SK-N-SH (cell line): ENCODE data around the gene STEEP1.

Experiments
- EZH2phosphoT487 ChIP-seq: fragments of 200-600 bp; sonication (generic); IDR thresholded peaks from 2 replicates; pipeline ENCODE4 v1.6.1; 2017; ENCODE audit warnings: low read depth, mixed run types, mild to moderate bottlenecking, antibody characterized with exemption, moderate library complexity, borderline replicate concordance
- TAF1 ChIP-seq: IDR thresholded peaks from 2 replicates; pipeline ENCODE4 v1.6.1; 2012; ENCODE audit warnings: low read depth, mild to moderate bottlenecking, low read length, moderate library complexity, borderline replicate concordance
- TF ChIP-seq, protein P1 (sequence below): fragments of 200-600 bp; sonication (generic); IDR thresholded peaks from 2 replicates; pipeline ENCODE4 v1.6.1; 2017; ENCODE audit warnings: antibody characterized with exemption, mild to moderate bottlenecking, moderate library complexity
- TF ChIP-seq, protein P2 (sequence below): IDR thresholded peaks from 2 replicates; pipeline ENCODE4; 2012

DNA sequence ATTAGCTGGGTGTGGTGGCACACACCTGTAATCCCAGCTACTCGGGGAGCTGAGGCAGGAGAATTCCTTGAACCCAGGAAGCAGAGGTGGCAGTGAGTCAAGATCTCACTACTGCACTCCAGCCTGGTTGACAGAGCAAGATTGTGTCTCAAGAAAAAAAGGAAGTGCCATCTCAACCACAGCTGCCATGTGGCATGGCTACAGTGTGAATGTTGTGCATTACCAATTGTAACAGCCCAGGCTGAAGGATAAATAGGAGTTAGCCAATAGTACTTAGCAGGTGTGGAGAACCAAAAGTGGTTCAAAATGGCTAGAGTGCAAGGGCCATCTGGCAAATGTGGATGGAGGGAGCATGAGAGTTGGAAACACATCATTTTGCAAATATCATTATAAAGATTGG, 68.0 kb downstream of the STEEP1 start:
- TF ChIP-seq, protein P1, sequence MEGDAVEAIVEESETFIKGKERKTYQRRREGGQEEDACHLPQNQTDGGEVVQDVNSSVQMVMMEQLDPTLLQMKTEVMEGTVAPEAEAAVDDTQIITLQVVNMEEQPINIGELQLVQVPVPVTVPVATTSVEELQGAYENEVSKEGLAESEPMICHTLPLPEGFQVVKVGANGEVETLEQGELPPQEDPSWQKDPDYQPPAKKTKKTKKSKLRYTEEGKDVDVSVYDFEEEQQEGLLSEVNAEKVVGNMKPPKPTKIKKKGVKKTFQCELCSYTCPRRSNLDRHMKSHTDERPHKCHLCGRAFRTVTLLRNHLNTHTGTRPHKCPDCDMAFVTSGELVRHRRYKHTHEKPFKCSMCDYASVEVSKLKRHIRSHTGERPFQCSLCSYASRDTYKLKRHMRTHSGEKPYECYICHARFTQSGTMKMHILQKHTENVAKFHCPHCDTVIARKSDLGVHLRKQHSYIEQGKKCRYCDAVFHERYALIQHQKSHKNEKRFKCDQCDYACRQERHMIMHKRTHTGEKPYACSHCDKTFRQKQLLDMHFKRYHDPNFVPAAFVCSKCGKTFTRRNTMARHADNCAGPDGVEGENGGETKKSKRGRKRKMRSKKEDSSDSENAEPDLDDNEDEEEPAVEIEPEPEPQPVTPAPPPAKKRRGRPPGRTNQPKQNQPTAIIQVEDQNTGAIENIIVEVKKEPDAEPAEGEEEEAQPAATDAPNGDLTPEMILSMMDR, result no peak
- TF ChIP-seq, protein P2, sequence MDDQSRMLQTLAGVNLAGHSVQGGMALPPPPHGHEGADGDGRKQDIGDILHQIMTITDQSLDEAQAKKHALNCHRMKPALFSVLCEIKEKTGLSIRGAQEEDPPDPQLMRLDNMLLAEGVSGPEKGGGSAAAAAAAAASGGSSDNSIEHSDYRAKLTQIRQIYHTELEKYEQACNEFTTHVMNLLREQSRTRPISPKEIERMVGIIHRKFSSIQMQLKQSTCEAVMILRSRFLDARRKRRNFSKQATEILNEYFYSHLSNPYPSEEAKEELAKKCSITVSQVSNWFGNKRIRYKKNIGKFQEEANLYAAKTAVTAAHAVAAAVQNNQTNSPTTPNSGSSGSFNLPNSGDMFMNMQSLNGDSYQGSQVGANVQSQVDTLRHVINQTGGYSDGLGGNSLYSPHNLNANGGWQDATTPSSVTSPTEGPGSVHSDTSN, result no peak
- TF ChIP-seq TAF1, result no peak
- no peak for TF ChIP-seq EZH2phosphoT487
